Immature natural killer cell (primary cell): ENCODE results near the gene ZMYM2. TPM values are rescaled to one million over a fixed set of nuclear protein-coding genes. Genes with fewer than 3 reads are reported as not detected.

Experiments
- DNase-seq, 3 donors: peaks; one replicate each; pipeline ENCODE4 v3.0.0; 2022; ENCODE audit warnings: mixed read lengths in 1 of 3
- H3K27ac Mint-ChIP-seq, 6 donors: one replicate each; pipeline ENCODE4 v1.8.0; 2020; ENCODE audit warnings: mixed read lengths in 6 of 6, mild to moderate bottlenecking in 5 of 6, inconsistent platforms in 4 of 6, moderate library complexity in 3 of 6
- H3K27me3 Mint-ChIP-seq, 3 donors: one replicate each; pipeline ENCODE4 v1.8.0; 2020 to 2021; ENCODE audit warnings: low read depth in 3 of 3, mild to moderate bottlenecking in 3 of 3, mixed read lengths in 3 of 3, moderate library complexity in 3 of 3, inconsistent platforms in 1 of 3
- H3K36me3 Mint-ChIP-seq, 3 donors: one replicate each; pipeline ENCODE4 v1.8.0; 2020; ENCODE audit warnings: mixed read lengths in 3 of 3, inconsistent platforms in 2 of 3, mild to moderate bottlenecking in 2 of 3
- H3K4me1 Mint-ChIP-seq, 2 donors: one replicate each; pipeline ENCODE4 v1.8.0; 2020; ENCODE audit warnings: inconsistent platforms in 2 of 2, mild to moderate bottlenecking in 2 of 2, mixed read lengths in 2 of 2, moderate library complexity in 1 of 2
- H3K4me3 Mint-ChIP-seq, 5 donors: one replicate each; pipeline ENCODE4 v1.8.0; 2020; ENCODE audit warnings: mild to moderate bottlenecking in 5 of 5, mixed read lengths in 5 of 5, inconsistent platforms in 3 of 5, moderate library complexity in 3 of 5
- H3K9me3 Mint-ChIP-seq, 6 donors: one replicate each; pipeline ENCODE4 v1.8.0; 2020; ENCODE audit warnings: mild to moderate bottlenecking in 6 of 6, mixed read lengths in 6 of 6, inconsistent platforms in 4 of 6, moderate library complexity in 3 of 6
- polyA plus RNA-seq, 3 donors: library from polyadenylated mRNA; unstranded; fragments of 300-500 nt; fragmentation: Illumina TruSeq; gene quantifications; one replicate each; pipeline ENCODE4 v1.2.3, GENCODE V29; 2021

The ZMYM2 gene
- polyA plus RNA-seq, 3 donors from 2014 or later = 6.7 to 12.6 (median 11.2) TPM

- H3K27ac Mint-ChIP-seq = no peak overlapping the region
- peaks cover 0 to 4% of the 10 kb centered on the region in 2 donors for H3K4me1 Mint-ChIP-seq
- H3K36me3 Mint-ChIP-seq = no peaks in the 10 kb centered on the region
- H3K27me3 Mint-ChIP-seq = peaks cover 0 to 10% (median 6%) of the 10 kb centered on the region in 3 donors
- no peak for DNase-seq
- no peaks in the 10 kb centered on the region for H3K9me3 Mint-ChIP-seq
- H3K4me3 Mint-ChIP-seq = peak overlapping the region; percentile 52 to 74 (median 68)
Measured at GRCh38 chr13:20128459-20128931, 170.0 kb downstream of the ZMYM2 start.

- H3K4me3 Mint-ChIP-seq = peak overlapping the region in 4 of 5 donors; percentile 52 to 74 (median 70)
- no peaks in the 10 kb centered on the region for H3K36me3 Mint-ChIP-seq
- H3K9me3 Mint-ChIP-seq = no peaks in the 10 kb centered on the region
- H3K27me3 Mint-ChIP-seq = peaks cover 0 to 10% (median 6%) of the 10 kb centered on the region in 3 donors
- DNase-seq = no peak
- peaks cover 0 to 4% of the 10 kb centered on the region in 2 donors for H3K4me1 Mint-ChIP-seq
- H3K27ac Mint-ChIP-seq = no peak overlapping the region
Measured at GRCh38 chr13:20129076-20129475, 170.5 kb downstream of the ZMYM2 start.

GRCh38 chr13:20130012-20130411 is 171.5 kb downstream of the ZMYM2 start:
- Mint-ChIP-seq H3K9me3 (no peaks in the 10 kb centered on the region), H3K36me3 (no peaks in the 10 kb centered on the region), H3K27ac (no peak overlapping the region), H3K4me1 (peaks cover 0 to 4% of the 10 kb centered on the region in 2 donors), H3K4me3 (no peak overlapping the region), H3K27me3 (peaks cover 0 to 14% (median 6%) of the 10 kb centered on the region in 3 donors)
- DNase-seq = no peak

- H3K4me1 Mint-ChIP-seq = peaks cover 0 to 4% of the 10 kb centered on the region in 2 donors
- H3K4me3 Mint-ChIP-seq = no peak overlapping the region
- H3K27me3 Mint-ChIP-seq = peaks cover 0 to 14% (median 6%) of the 10 kb centered on the region in 3 donors
- DNase-seq = no peak
- H3K27ac Mint-ChIP-seq = no peak overlapping the region
- H3K9me3 Mint-ChIP-seq = no peaks in the 10 kb centered on the region
- H3K36me3 Mint-ChIP-seq = no peaks in the 10 kb centered on the region
Measured at GRCh38 chr13:20130652-20131051, 172.1 kb downstream of the ZMYM2 start.

- no peaks in the 10 kb centered on the region for H3K9me3 Mint-ChIP-seq
Measured at GRCh38 chr13:20131057-20131832, 172.7 kb downstream of the ZMYM2 start.

GRCh38 chr13:20132052-20132634 is 173.6 kb downstream of the ZMYM2 start:
- H3K27me3 Mint-ChIP-seq = peaks cover 0 to 11% (median 6%) of the 10 kb centered on the region in 3 donors
- no peaks in the 10 kb centered on the region for H3K36me3 Mint-ChIP-seq
- no peak for DNase-seq

More at GRCh38 chr13:20131057-20131832, 172.7 kb downstream of the ZMYM2 start:
- Mint-ChIP-seq H3K4me3 (no peak overlapping the region), H3K4me1 (peaks cover 0 to 4% of the 10 kb centered on the region in 2 donors), H3K27ac (no peak overlapping the region), H3K27me3 (peaks cover 0 to 14% (median 6%) of the 10 kb centered on the region in 3 donors), H3K36me3 (no peaks in the 10 kb centered on the region)
- DNase-seq = no peak

GRCh38 chr13:20134732-20135131 is 176.2 kb downstream of the ZMYM2 start:
- peaks cover 6 to 15% (median 9%) of the 10 kb centered on the region in 3 donors for H3K27me3 Mint-ChIP-seq
- no peak overlapping the region for H3K4me3 Mint-ChIP-seq
- DNase-seq = no peak
- no peak overlapping the region for H3K27ac Mint-ChIP-seq
- H3K9me3 Mint-ChIP-seq = no peaks in the 10 kb centered on the region
- H3K4me1 Mint-ChIP-seq = no peaks in the 10 kb centered on the region
- no peaks in the 10 kb centered on the region for H3K36me3 Mint-ChIP-seq

More at GRCh38 chr13:20132052-20132634, 173.6 kb downstream of the ZMYM2 start:
- no peak overlapping the region for H3K27ac Mint-ChIP-seq
- no peaks in the 10 kb centered on the region for H3K9me3 Mint-ChIP-seq
- H3K4me1 Mint-ChIP-seq = peaks cover 0 to 4% of the 10 kb centered on the region in 2 donors
- no peak overlapping the region for H3K4me3 Mint-ChIP-seq

- H3K27ac Mint-ChIP-seq = no peak overlapping the region
- peaks cover 10 to 15% (median 14%) of the 10 kb centered on the region in 3 donors for H3K27me3 Mint-ChIP-seq
- H3K4me3 Mint-ChIP-seq = no peak overlapping the region
- no peak for DNase-seq
- no peaks in the 10 kb centered on the region for H3K36me3 Mint-ChIP-seq
- H3K9me3 Mint-ChIP-seq = no peaks in the 10 kb centered on the region
- H3K4me1 Mint-ChIP-seq = no peaks in the 10 kb centered on the region
Measured at GRCh38 chr13:20136781-20137703, 178.5 kb downstream of the ZMYM2 start.

- H3K4me1 Mint-ChIP-seq = no peaks in the 10 kb centered on the region
- H3K4me3 Mint-ChIP-seq = no peak overlapping the region
- no peak overlapping the region for H3K27ac Mint-ChIP-seq
- no peak for DNase-seq
- peaks cover 6 to 14% (median 11%) of the 10 kb centered on the region in 3 donors for H3K27me3 Mint-ChIP-seq
- H3K9me3 Mint-ChIP-seq = no peaks in the 10 kb centered on the region
- H3K36me3 Mint-ChIP-seq = no peaks in the 10 kb centered on the region
Measured at GRCh38 chr13:20137875-20138274, 179.3 kb downstream of the ZMYM2 start.

- H3K4me1 Mint-ChIP-seq = no peaks in the 10 kb centered on the region
- peaks cover 4 to 14% (median 6%) of the 10 kb centered on the region in 3 donors for H3K27me3 Mint-ChIP-seq
- no peak overlapping the region for H3K4me3 Mint-ChIP-seq
- no peak overlapping the region for H3K27ac Mint-ChIP-seq
- no peaks in the 10 kb centered on the region for H3K9me3 Mint-ChIP-seq
- no peak for DNase-seq
- peaks cover 0 to 4% (median 0%) of the 10 kb centered on the region in 3 donors for H3K36me3 Mint-ChIP-seq
Measured at GRCh38 chr13:20140487-20140886, 182.0 kb downstream of the ZMYM2 start.

Other genes starting within 250 kb of the ZMYM2 start
- 10 to 100 TPM; 26.6 to 37.4 (median 36.6) TPM for gene PSPC1, start 175.8 kb upstream of the ZMYM2 start, polyA plus RNA-seq
- gene ZMYM5, start 95.1 kb upstream of the ZMYM2 start, polyA plus RNA-seq = 10 to 100 TPM; 17.5 to 30.1 (median 25.9) TPM
- not detected for gene GJA3, start 202.3 kb downstream of the ZMYM2 start, polyA plus RNA-seq
- gene GJB2, start 234.2 kb downstream of the ZMYM2 start, polyA plus RNA-seq = not detected